ENCODE data around the gene NACC1.
A peak's percentile ranks its signal among the peaks of the same experiment; 100 is the strongest.

Gene NACC1

GRCh38 chr19:13090511-13091231, 27.4 kb upstream of the NACC1 start:
- no peak overlapping the region for H2AK5ac ChIP-seq (ENCODE audit: low read depth, low read length)
- H4K8ac ChIP-seq (ENCODE audit: low read depth, low read length) = no peak overlapping the region
- H3K9me3 ChIP-seq (replicated peaks in 1 of 2; ENCODE audit: control insufficient read depth in 2 of 2, insufficient read depth in 1 of 2, low read depth in 1 of 2, low read length in 2 of 2) = no peaks in the 10 kb centered on the region
- no peak overlapping the region for H2BK15ac ChIP-seq (ENCODE audit: low read length)
- H2BK120ac ChIP-seq (ENCODE audit: low read depth, low read length) = no peak overlapping the region
- no peak overlapping the region for H2AFZ ChIP-seq (ENCODE audit: low read length)
- H3K27ac ChIP-seq (replicated peaks; ENCODE audit: low read length) = no peak overlapping the region
- H2BK5ac ChIP-seq (ENCODE audit: low read length) = no peak overlapping the region
- H3K4me2 ChIP-seq (ENCODE audit: insufficient read depth, low read length, poor library complexity, severe bottlenecking) = no peak overlapping the region
- WGBS, 2 donors (ENCODE audit: extremely low coverage in 2 of 2, insufficient read length in 2 of 2, insufficient replicate concordance in 1 of 2) = no CpG with 5 or more reads among the region's 10 CpGs
- H3K27me3 ChIP-seq (ENCODE audit: control insufficient read depth in 3 of 3, insufficient read depth in 3 of 3, low read depth in 1 of 3, low read length in 3 of 3) = peaks cover 0 to 92% (median 27%) of the 10 kb centered on the region in 3 experiments
- H2BK12ac ChIP-seq (ENCODE audit: low read length) = no peak overlapping the region
- H4K91ac ChIP-seq (ENCODE audit: low read depth, low read length, poor library complexity) = no peak overlapping the region
- no peak overlapping the region for H3K9ac ChIP-seq (ENCODE audit: low read depth, low read length, poor library complexity)
- DNase-seq (ENCODE audit: low spot score) = no peak
- H3K36me3 ChIP-seq (replicated peaks in 1 of 2; ENCODE audit: control insufficient read depth in 2 of 2, insufficient read depth in 2 of 2, low read length in 2 of 2) = no peaks in the 10 kb centered on the region
- H3K4ac ChIP-seq (ENCODE audit: low read length) = no peak overlapping the region
- no peak overlapping the region for H3K18ac ChIP-seq (ENCODE audit: low read length)
- H3K14ac ChIP-seq (ENCODE audit: low read length) = no peak overlapping the region
- H3K79me1 ChIP-seq (ENCODE audit: low read depth, low read length) = no peaks in the 10 kb centered on the region
- peaks cover 24 to 34% of the 10 kb centered on the region in 2 donors for H3K4me1 ChIP-seq (ENCODE audit: control insufficient read depth in 2 of 2, insufficient read depth in 1 of 2, low read depth in 1 of 2, low read length in 2 of 2)
- H3K4me3 ChIP-seq (ENCODE audit: low read length in 2 of 2) = no peak overlapping the region
- H3K23ac ChIP-seq (ENCODE audit: low read depth, low read length, poor library complexity) = no peak overlapping the region

DNA sequence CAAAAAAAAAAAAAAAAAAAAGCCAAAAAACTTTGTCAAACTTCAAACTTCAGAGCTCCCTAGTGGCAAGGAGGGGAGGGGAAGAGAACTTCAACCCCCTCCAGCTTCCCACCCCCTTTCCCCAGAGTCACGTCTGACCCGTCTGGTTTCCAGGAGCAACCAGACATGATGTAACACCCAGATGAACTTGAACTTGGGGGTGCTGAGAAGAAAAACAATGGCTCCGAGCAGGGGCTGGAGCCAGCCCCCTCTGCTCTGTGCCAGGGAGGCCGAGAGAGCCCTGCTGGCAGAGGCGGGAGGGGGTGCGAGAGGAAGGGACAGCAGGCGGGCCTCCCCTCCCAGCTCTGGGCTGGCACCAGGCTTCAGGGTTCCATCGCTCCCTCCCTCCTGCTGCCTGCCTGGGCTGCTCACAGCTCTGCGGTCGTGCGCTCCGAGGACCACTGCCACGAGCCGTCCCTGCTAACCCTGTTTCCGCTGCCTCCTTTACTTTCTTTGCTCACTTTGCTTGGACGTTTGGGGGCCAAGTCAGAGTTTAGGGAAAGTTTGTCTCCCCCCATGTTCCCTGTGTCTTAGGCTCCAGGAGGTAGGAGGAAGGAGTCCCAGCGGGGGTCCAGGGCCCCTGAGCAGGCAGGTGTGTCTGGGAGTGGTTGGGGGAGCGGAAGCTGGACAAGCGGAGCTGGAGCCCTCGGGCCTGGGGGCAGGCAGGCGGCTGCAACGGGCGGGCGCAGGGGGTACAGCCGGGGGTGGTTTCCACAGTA, 26.5 kb upstream of the NACC1 start:
- Histone ChIP-seq H3K4me3 (ENCODE audit: low read length in 2 of 2) (no peak overlapping the region), H3K27me3 (ENCODE audit: control insufficient read depth in 3 of 3, insufficient read depth in 3 of 3, low read depth in 1 of 3, low read length in 3 of 3) (peaks cover 0 to 92% (median 28%) of the 10 kb centered on the region in 3 experiments), H3K4me2 (ENCODE audit: insufficient read depth, low read length, poor library complexity, severe bottlenecking) (no peak overlapping the region), H2BK120ac (ENCODE audit: low read depth, low read length) (no peak overlapping the region), H3K23ac (ENCODE audit: low read depth, low read length, poor library complexity) (peak overlapping the region; percentile 76), H3K4ac (ENCODE audit: low read length) (no peak overlapping the region), H2BK5ac (ENCODE audit: low read length) (no peak overlapping the region), H4K91ac (ENCODE audit: low read depth, low read length, poor library complexity) (no peak overlapping the region), H2AFZ (ENCODE audit: low read length) (no peak overlapping the region), H3K18ac (ENCODE audit: low read length) (peak overlapping the region; percentile 24), H2BK12ac (ENCODE audit: low read length) (no peak overlapping the region), H3K4me1 (ENCODE audit: control insufficient read depth in 2 of 2, insufficient read depth in 1 of 2, low read depth in 1 of 2, low read length in 2 of 2) (peaks cover 24 to 42% of the 10 kb centered on the region in 2 donors), H2AK5ac (ENCODE audit: low read depth, low read length) (no peak overlapping the region), H3K27ac (replicated peaks; ENCODE audit: low read length) (no peak overlapping the region), H2BK15ac (ENCODE audit: low read length) (peak overlapping the region; percentile 77), H3K14ac (ENCODE audit: low read length) (no peak overlapping the region), H3K79me1 (ENCODE audit: low read depth, low read length) (no peaks in the 10 kb centered on the region), H3K9ac (ENCODE audit: low read depth, low read length, poor library complexity) (no peak overlapping the region), H3K9me3 (replicated peaks in 1 of 2; ENCODE audit: control insufficient read depth in 2 of 2, insufficient read depth in 1 of 2, low read depth in 1 of 2, low read length in 2 of 2) (no peaks in the 10 kb centered on the region), H4K8ac (ENCODE audit: low read depth, low read length) (no peak overlapping the region), H3K36me3 (replicated peaks in 1 of 2; ENCODE audit: control insufficient read depth in 2 of 2, insufficient read depth in 2 of 2, low read length in 2 of 2) (no peaks in the 10 kb centered on the region)
- no peak for DNase-seq (ENCODE audit: low spot score)
- no CpG with 5 or more reads among the region's 25 CpGs for WGBS, 2 donors (ENCODE audit: extremely low coverage in 2 of 2, insufficient read length in 2 of 2, insufficient replicate concordance in 1 of 2)

DNA sequence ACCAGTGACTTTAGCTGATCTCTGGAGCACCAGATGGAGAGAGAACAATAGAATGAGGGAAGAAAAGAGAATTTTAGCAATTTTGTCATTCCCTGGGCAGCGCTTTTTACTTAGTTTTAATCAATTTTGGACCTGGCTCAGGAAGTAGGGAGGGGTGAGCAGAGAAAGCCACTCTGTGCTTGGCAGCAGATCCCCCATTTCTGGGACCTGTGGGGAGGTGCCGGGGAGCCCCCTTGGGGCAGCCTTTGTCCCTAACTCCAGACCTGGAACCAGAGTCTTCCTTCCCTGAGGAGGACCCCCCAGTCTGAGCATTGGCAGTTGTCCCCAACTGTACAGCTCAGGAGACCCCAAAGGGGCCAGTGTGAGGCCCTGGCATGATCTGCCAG, 25.9 kb upstream of the NACC1 start:
- H2BK12ac ChIP-seq (ENCODE audit: low read length) = no peak overlapping the region
- no peak overlapping the region for H3K4me2 ChIP-seq (ENCODE audit: insufficient read depth, low read length, poor library complexity, severe bottlenecking)
- H2AFZ ChIP-seq (ENCODE audit: low read length) = no peak overlapping the region
- no peak overlapping the region for H3K14ac ChIP-seq (ENCODE audit: low read length)
- H3K27ac ChIP-seq (replicated peaks; ENCODE audit: low read length) = no peak overlapping the region
- H3K4me3 ChIP-seq (ENCODE audit: low read length in 2 of 2) = no peak overlapping the region
- no peaks in the 10 kb centered on the region for H3K36me3 ChIP-seq (replicated peaks in 1 of 2; ENCODE audit: control insufficient read depth in 2 of 2, insufficient read depth in 2 of 2, low read length in 2 of 2)
- peak overlapping the region; percentile 88 for H3K18ac ChIP-seq (ENCODE audit: low read length)
- H3K9me3 ChIP-seq (replicated peaks in 1 of 2; ENCODE audit: control insufficient read depth in 2 of 2, insufficient read depth in 1 of 2, low read depth in 1 of 2, low read length in 2 of 2) = no peaks in the 10 kb centered on the region
- H3K4ac ChIP-seq (ENCODE audit: low read length) = no peak overlapping the region
- no peak overlapping the region for H3K23ac ChIP-seq (ENCODE audit: low read depth, low read length, poor library complexity)
- H2BK120ac ChIP-seq (ENCODE audit: low read depth, low read length) = no peak overlapping the region
- H2BK15ac ChIP-seq (ENCODE audit: low read length) = no peak overlapping the region
- no peaks in the 10 kb centered on the region for H3K79me1 ChIP-seq (ENCODE audit: low read depth, low read length)
- peaks cover 0 to 92% (median 34%) of the 10 kb centered on the region in 3 experiments for H3K27me3 ChIP-seq (ENCODE audit: control insufficient read depth in 3 of 3, insufficient read depth in 3 of 3, low read depth in 1 of 3, low read length in 3 of 3)
- no peak overlapping the region for H4K8ac ChIP-seq (ENCODE audit: low read depth, low read length)
- H3K9ac ChIP-seq (ENCODE audit: low read depth, low read length, poor library complexity) = no peak overlapping the region
- DNase-seq (ENCODE audit: low spot score) = no peak
- WGBS, 2 donors (ENCODE audit: extremely low coverage in 2 of 2, insufficient read length in 2 of 2, insufficient replicate concordance in 1 of 2) = no CpG with 5 or more reads among the region's 2 CpGs
- no peak overlapping the region for H4K91ac ChIP-seq (ENCODE audit: low read depth, low read length, poor library complexity)
- peak overlapping the region; percentile 82 for H2AK5ac ChIP-seq (ENCODE audit: low read depth, low read length)
- no peak overlapping the region for H2BK5ac ChIP-seq (ENCODE audit: low read length)
- H3K4me1 ChIP-seq (ENCODE audit: control insufficient read depth in 2 of 2, insufficient read depth in 1 of 2, low read depth in 1 of 2, low read length in 2 of 2) = peaks cover 24 to 42% of the 10 kb centered on the region in 2 donors

GRCh38 chr19:13092606-13093235, 25.3 kb upstream of the NACC1 start:
- no peak overlapping the region for H2BK5ac ChIP-seq (ENCODE audit: low read length)
- no CpG with 5 or more reads among the region's 14 CpGs for WGBS, 2 donors (ENCODE audit: extremely low coverage in 2 of 2, insufficient read length in 2 of 2, insufficient replicate concordance in 1 of 2)
- H3K4me1 ChIP-seq (ENCODE audit: control insufficient read depth in 2 of 2, insufficient read depth in 1 of 2, low read depth in 1 of 2, low read length in 2 of 2) = peaks cover 24 to 42% of the 10 kb centered on the region in 2 donors
- H3K79me1 ChIP-seq (ENCODE audit: low read depth, low read length) = no peaks in the 10 kb centered on the region
- H2BK12ac ChIP-seq (ENCODE audit: low read length) = no peak overlapping the region
- peak overlapping the region; percentile 82 for H2AK5ac ChIP-seq (ENCODE audit: low read depth, low read length)
- peaks cover 1 to 92% (median 39%) of the 10 kb centered on the region in 3 experiments for H3K27me3 ChIP-seq (ENCODE audit: control insufficient read depth in 3 of 3, insufficient read depth in 3 of 3, low read depth in 1 of 3, low read length in 3 of 3)
- H3K4ac ChIP-seq (ENCODE audit: low read length) = no peak overlapping the region
- H3K4me3 ChIP-seq (ENCODE audit: low read length in 2 of 2) = no peak overlapping the region
- H3K9ac ChIP-seq (ENCODE audit: low read depth, low read length, poor library complexity) = no peak overlapping the region
- no peak overlapping the region for H3K23ac ChIP-seq (ENCODE audit: low read depth, low read length, poor library complexity)
- H2BK120ac ChIP-seq (ENCODE audit: low read depth, low read length) = no peak overlapping the region
- H3K27ac ChIP-seq (replicated peaks; ENCODE audit: low read length) = no peak overlapping the region
- H3K36me3 ChIP-seq (replicated peaks in 1 of 2; ENCODE audit: control insufficient read depth in 2 of 2, insufficient read depth in 2 of 2, low read length in 2 of 2) = no peaks in the 10 kb centered on the region
- H2BK15ac ChIP-seq (ENCODE audit: low read length) = no peak overlapping the region
- H3K14ac ChIP-seq (ENCODE audit: low read length) = no peak overlapping the region
- peak overlapping the region; percentile 88 for H3K18ac ChIP-seq (ENCODE audit: low read length)
- H2AFZ ChIP-seq (ENCODE audit: low read length) = no peak overlapping the region
- no peak overlapping the region for H4K91ac ChIP-seq (ENCODE audit: low read depth, low read length, poor library complexity)
- no peak overlapping the region for H3K4me2 ChIP-seq (ENCODE audit: insufficient read depth, low read length, poor library complexity, severe bottlenecking)
- no peak overlapping the region for H4K8ac ChIP-seq (ENCODE audit: low read depth, low read length)
- H3K9me3 ChIP-seq (replicated peaks in 1 of 2; ENCODE audit: control insufficient read depth in 2 of 2, insufficient read depth in 1 of 2, low read depth in 1 of 2, low read length in 2 of 2) = no peaks in the 10 kb centered on the region
- DNase-seq (ENCODE audit: low spot score) = no peak

Measured in neuronal stem cell (in vitro differentiated cells).